GM19467 (cell line): ENCODE results near the gene TCF4.
"Not testable (repeated sequence)": the region's sequence is repeated elsewhere in the genome, so short reads cannot be mapped to it uniquely, and the experiment has no call there.

Experiments
- ATAC-seq: cut with Tn5 transposase; IDR thresholded peaks from one replicate; pipeline ENCODE4 v1.9.1; 2021; ENCODE audit warnings: mild to moderate bottlenecking, moderate library complexity; ENCODE audit not compliant: unreplicated experiment

The TCF4 gene

DNA sequence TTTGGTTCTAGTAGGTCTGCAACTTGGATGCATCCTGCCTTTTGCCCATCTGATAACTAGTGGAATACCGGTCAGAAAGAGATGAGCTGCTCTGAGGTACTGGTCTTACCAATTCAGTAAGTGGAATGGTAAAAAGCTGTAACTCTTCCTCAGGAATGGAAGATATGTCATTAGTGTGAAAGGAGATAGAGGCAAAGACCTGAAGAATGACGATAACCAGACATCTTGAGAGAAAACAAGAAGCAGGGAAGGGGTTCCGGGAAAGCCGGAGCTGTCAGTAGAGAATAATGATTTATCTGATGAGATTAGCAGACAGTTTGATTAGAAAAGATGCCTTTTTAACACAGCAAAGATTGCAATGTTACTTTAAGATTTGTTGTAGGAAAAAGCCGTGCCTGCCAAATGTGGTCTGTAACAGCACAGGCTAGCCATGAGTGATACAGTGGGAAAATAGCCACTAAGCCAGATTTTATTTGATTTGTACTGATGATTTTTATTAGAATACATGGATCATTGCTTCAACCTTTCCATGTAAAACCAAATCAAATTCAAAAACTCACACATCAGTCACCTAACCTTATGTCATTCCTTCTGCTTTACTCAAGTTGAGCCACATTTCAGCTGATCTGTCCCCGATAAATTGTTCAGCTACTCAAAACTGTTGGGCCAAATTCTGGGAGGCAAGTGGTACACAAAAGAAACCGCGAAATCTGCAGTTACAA lies 110.0 kb downstream of the TCF4 start:
- no peak for ATAC-seq

DNA sequence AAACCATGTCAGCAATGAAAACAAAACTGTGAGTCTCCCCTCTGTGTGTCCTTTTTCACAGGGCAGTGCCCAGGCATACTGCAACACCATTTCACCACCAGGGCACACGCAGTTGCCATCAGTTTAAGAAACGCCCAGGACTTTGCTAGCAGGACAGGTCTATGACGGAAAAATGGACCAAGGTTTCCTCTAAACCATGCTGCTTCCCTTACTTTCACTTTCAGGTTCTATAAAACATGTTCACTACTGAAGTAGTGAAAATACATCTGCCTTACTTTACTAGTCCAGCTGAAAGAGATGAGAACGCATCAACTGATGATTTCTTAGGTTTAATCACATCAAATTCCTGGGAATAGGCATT lies 110.5 kb downstream of the TCF4 start:
- ATAC-seq, result peak; percentile 86

DNA sequence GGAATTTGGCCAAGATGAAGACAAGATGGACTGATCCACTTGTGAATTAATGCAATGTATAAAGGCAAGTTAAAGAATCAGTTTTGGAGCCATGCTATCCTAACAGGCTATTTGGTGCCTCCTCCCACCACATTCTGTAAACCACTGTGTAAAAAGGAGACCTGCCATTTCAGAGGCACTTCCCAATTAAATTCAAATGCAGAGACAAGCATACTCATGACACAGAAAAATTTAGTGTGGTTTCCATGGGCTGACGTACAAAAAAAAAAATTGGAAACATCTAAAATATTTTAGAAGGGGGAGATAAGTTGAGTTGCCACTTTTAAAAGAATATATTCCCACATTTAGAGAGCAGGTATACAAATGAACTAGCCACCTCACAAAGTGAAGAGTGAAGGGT lies 112.1 kb downstream of the TCF4 start:
- ATAC-seq, result no peak

DNA sequence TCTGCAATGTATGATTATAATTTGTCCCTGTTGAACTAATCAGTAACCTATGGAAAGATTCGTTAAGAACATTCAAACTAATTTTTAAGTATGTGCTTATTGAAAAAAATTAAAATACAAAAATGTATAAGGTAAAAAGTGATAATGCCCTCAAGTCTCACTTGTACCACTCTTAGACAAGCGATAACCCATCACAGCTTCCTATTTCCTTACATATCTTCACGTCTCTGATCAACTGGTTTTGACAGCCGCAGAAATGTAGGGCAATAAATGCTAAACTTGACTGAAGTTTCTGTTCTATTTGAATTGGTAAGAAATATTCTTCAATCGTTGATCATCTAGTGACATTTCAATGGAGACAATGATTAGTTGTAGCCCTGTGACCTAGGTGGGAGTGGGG lies 112.5 kb downstream of the TCF4 start:
- no peak for ATAC-seq

DNA sequence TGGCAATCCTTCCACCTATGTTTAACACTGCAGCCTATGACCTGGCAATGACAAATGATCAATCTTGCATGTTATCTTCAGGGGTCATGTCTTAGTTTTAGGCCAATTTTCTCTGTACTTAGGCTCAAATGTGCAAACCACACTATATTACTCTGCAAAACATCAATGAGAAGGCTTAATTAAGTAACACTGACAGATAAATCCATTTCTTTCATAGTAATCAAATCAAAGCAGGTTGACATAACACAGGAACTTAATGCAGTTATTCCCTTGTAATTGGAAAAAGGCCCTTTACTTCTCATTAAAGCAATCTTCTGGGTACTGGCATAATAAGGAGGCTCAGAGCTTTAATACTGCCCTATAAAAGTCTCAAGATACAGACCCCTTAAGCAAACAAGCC lies 114.4 kb downstream of the TCF4 start:
- ATAC-seq, result no peak

DNA sequence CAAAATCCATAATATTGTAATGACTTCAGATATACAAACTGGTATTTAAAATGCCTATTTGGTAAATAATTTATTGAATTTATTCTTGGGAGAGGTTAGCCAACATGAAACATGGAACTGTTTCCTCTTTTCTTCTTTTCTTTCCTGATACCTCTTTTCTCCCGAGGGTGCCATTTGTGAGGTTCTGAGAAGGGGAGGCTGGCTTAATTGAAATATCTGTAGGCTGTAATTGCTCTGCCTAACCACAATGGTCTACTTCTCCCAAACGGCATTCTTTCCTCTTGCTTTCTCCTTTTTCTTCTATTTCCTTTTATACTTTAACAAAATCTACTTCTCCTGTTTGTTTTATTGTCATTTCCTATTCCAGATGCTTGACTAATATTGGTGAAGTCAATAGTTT lies 114.9 kb downstream of the TCF4 start:
- ATAC-seq, result no peak

DNA sequence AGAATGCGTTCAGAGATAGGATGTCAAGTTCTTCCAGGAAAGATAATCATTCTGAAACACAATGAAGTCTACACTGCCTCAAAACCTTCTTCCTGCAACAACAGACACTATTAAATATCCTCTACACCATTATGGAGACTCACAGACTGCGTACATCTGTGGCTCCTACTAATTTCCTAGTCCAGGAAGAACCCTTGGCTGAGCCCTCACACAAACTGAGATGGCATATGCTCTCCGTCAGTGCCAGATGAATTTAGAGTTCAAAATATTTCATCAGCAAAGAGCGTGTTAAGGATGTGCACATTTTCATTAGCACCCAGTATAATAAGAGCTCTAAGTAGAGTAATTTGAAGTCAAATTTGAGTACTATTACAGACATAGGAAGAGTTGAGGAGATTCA lies 117.2 kb downstream of the TCF4 start:
- no peak for ATAC-seq

DNA sequence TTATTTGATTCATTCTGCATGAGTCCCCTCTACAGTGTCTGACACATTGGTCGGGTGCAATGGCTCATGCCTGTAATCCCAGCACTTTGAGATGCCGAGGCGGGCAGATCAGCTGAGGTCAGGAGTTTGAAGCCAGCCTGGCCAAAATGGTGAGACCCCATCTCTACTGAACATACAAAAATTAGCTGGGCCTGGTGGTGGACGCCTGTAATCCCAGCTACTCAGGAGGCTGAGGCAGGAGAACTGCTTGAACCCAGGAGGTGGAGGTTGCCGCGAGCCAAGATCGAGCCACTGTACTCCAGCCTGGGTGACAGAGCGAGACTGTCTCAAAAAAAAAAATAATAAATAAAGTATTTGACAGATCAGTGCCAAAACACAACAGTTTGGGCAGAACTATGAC lies 118.9 kb downstream of the TCF4 start:
- not testable (repeated sequence) for ATAC-seq

DNA sequence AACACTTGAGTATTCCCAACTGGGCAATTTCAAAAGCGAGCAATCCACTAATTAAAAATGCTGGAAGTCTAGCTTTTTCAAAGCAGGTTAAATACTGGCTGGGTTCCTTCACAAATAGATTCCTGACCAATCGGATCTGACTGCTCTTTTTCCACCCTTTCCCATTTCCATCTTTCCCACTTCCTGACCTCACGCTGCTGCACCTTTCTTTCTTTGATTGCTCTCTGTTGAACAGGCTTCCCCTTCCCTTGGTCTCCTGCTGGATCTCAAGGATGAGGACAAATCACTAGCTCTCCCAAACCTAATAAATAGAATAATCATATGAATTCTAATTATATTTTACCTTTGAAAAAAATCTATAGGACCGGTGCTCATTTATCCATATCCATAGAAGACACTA lies 121.2 kb downstream of the TCF4 start:
- no peak for ATAC-seq

DNA sequence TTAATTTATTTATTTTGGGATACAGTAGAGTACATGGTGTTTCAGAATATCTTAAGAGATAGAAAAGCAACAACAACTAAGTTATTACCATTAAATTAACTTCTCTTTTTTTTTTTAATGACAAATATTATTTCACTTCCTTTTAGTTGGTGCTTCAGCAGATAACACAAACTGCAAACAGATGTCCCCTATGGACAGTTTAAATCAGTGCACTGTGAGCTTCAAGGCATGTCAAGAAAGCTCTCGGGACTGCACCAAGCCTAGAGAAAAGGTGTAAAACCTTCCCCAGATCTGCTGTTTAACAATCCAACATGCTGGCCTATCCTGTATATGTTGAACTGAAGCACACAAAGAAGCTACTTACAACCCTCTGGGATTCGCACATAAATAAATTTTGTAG lies 122.7 kb downstream of the TCF4 start:
- ATAC-seq, result no peak

DNA sequence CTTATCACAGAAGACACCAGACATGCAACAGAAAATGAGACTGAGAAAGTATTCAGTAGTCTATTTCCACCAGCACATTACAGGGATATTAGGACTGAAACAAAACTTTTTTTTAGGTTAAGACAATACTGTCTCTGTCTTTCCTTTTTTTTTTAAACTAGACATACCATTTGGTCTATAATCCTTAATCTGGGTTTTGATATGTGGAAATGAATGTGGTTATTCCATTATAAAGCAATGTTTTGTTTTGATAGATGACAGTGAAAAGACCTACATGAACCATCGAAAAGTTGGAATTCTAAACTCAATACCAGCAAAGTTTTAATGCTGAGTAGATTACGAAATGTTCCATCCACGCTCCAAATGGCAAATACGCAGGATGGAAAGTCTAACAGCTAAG lies 123.4 kb downstream of the TCF4 start:
- ATAC-seq, result no peak

DNA sequence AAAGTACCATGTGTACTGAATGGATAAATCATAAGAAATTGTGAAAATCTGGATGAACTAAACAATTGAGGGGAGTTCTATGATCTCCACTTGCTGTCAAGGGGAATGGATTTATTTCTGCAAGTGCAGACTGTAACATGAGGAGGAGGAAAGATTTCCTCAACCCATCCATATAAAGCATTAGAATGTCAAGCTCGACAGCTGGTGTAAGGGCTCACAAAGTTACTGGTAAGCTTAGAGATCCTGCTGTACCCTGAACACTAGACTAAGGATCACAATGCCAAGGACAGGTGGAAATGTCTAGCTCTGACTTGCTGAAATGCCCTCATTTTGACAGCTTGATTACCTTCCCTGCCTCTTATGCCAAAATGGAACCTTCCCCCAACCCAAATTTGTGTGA lies 125.3 kb downstream of the TCF4 start:
- no peak for ATAC-seq

DNA sequence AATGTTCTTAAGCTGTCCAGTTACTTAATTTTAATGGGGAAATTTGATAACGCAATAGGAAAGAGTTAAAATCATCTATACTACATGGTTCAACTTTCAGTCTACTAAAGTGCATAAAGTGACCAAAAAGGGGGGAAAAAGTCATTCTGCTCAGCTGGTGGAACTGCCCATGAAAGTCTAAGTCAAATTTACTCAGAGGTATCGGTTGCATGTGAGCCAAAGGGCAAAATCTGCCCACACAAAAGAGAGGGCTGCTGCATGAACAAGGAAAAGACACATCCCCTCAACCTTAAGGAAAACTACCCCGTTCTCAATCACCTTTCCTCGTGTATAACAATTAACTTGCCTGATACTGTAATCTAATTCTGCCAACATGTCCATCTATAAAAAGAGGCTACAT lies 126.1 kb downstream of the TCF4 start:
- ATAC-seq, result no peak

DNA sequence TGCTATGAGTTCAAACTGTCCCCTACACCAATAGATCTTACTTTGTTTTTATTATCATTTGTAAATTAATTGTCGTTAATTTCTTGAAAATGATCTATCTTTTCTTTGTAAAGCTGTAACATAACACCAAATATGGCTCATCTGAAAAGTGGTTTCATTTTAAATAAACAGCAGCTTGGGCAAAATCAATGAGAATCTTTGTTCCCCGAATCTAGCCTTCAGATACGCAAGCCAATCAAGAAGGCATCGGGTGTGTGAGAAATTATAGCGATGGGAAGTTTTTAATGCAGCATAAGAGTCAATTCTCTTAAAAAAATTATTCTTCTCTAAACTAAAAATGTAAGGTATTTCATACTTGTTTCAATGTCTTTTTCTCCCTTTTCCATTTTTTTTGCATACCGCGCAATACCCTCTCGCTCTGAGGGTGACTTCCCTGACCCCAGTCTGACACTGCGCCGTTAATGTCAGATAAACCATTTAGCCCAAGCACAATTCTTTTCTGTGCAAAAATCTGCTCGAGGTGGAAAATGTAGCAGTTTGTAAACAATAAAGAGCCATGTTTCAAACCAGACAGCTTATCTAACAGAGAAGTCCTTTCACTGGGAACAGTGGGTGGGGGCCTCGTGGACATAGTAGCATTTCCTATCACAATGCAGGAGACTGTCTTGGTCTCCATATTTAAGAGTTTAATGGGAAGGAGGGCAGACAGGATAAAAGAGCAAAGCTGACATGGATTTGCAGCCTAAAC lies 129.4 kb downstream of the TCF4 start:
- ATAC-seq, result no peak

DNA sequence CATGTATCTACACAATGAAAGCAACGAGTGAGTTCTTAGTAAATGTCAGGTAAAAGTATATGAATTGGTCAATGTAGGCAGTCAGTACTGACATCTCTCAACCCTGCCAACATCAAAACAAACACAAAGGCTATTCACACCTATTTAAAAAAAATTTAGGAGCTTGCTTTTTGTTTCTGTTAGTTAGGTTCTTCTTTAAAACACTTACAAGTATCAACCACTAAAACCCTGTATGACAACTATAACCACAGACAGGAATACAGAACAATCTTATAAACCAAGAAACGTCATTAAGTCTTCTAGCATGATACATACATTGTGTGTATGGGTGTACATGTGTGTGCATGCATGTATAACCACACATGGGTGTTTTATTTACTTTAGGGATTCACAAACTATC lies 131.0 kb downstream of the TCF4 start:
- no peak for ATAC-seq

DNA sequence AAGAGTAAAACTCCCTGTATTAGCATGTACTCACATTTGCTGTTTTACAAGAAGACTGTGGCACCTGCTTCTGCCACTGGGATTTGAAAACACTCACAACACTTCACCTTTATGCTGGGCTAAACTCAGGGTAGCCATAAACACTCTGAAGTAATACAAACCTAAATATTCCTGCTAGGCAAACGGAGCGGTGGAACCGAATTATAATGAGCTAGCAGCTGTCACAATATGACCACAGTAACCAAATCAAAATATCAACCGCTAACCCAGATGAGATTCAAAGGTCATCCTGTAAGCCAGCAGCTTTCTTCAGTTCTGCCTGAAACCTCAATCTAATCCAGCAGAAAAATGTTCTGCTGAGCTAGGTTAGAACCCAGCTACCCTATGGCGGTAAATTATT lies 132.1 kb downstream of the TCF4 start:
- ATAC-seq, result no peak

DNA sequence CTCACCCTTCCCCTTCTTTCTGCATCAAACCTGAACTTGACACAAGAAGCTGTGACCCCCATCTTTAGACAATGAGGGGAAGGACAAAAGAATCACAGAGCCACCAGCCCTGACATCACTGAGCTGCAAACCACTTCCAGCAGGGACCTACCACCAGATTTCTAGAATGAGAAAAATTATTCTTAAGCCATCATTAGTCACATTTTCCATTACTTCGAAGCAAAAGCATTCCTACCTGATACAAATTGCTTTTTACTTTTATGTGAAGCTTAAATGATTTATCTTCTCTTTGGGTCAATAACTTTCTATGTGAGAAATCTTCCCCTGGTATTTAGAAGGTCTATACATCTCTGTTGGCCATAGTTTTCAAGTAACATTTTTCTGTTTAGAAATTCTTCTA lies 134.8 kb downstream of the TCF4 start:
- ATAC-seq, result no peak

DNA sequence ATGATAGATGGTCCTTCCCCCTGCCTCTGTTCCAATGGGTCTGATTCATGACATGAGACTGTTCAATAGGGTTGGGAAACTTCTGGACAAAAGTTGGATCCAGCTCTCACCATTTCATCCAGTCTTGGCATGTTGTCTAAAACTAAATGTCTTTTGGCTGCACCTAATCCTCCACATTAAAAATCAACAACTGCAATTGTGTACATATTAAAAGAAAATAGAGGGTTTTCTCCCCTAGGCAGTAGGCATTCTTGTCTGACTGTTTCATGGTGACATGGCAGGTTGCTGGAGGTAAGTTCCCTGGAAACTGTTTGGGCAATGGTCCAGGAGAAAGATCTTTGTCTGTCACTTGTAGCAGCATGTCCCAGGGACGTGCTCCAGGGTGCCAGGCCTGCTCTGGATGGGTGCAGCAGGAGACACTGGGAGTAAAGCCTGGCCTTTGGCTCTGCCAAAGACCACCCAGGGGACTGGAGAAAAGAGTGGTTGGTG lies 135.8 kb downstream of the TCF4 start:
- ATAC-seq, result no peak

DNA sequence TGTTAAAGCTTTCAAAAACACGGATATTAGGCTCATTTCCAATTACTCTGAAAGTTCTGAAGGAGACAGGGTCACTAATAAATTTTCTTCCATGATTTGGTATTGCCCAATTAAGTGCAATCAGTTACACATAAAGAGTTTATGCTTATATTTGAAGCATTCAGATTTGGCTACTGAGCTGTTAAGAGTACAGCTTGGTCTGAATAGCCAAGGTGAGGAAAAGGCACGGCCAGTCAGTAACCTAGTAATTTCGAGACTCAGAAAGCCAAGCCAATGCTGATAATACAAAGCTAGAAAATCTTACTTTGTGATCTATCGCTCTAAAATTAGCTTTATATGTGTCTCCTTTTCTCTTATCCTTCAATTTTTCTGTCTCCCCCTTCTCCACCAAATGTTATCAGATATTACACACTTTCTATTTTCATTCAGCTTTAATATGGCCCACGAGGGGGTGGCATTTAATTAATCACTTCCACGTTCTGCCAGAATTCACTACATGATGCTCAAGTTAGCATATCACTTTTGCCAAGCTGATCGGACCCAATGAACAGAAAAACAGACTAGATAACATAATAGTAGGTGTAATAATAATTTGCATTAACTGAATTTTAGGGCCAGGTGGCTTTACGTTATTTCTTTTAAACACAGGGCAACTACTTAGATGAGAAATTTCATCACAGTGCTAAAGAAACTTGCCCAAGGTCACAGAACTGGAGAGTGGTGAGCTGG lies 138.4 kb downstream of the TCF4 start:
- no peak for ATAC-seq

DNA sequence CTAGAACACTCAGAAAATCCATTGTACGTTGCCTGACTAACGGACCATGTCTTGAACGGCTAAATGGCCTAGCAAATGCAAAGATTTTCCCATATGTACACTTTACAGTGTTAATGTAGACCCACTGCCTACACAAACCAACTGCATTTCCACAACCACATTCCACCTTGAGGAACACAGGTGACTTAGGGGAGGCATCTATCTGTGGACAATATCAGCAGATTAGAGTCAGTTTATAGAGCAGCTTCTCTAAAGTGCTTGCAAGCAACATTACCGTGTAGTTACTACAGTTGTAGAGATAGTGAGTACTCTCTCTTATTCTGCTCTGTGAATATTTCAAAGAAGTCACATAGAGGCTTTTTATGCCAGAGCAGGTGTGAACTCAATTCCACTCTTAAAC lies 139.6 kb downstream of the TCF4 start:
- ATAC-seq, result no peak

DNA sequence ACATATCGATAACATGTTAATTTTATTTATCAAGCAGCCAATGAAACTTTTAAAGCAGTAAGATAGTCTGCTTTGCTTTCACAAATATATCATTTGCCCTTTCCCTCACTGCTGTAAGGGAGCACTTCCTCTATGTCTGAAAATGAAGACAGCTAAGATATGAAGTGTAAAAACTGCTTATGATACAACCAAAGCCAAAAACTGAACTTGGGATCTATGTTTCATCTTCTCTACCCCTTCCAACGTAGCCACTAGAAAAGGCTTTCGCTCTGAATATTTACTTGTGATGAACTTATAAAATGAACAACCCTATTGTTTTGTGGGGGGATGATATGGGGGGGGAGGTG lies 140.3 kb downstream of the TCF4 start:
- no peak for ATAC-seq
